Activated CD4-positive, alpha-beta T cell treated with anti-CD3 and anti-CD28 coated beads, Interleukin-2, amount 10 ng/mL, durations not matched to agents 24 days and 14 days (primary cell): ENCODE results near the gene PARP2. TPM values are rescaled to one million over a fixed set of nuclear protein-coding genes. Genes with fewer than 3 reads are reported as not detected.
"Not testable (repeated sequence)": the region's sequence is repeated elsewhere in the genome, so short reads cannot be mapped to it uniquely, and the experiment has no call there.

ENCODE experiments used
- DNase-seq: peaks from one replicate; pipeline ENCODE4 v3.0.0; 2022
- H3K27ac Mint-ChIP-seq: one replicate; pipeline ENCODE4 v1.8.0; 2022; ENCODE audit warnings: mild to moderate bottlenecking, mixed read lengths
- H3K27me3 Mint-ChIP-seq: one replicate; pipeline ENCODE4 v1.8.0; 2022; ENCODE audit warnings: mixed read lengths
- H3K36me3 Mint-ChIP-seq: one replicate; pipeline ENCODE4 v1.8.0; 2022; ENCODE audit warnings: low read depth, mild to moderate bottlenecking, mixed read lengths
- H3K4me1 Mint-ChIP-seq: one replicate; pipeline ENCODE4 v1.8.0; 2021; ENCODE audit warnings: mixed read lengths
- H3K4me3 Mint-ChIP-seq: one replicate; pipeline ENCODE4 v1.8.0; 2022; ENCODE audit warnings: mild to moderate bottlenecking, moderate library complexity, mixed read lengths
- H3K9me3 Mint-ChIP-seq: one replicate; pipeline ENCODE4 v1.8.0; 2021; ENCODE audit warnings: mixed read lengths
- intact Hi-C: fragments of 100-400 bp; cut with micrococcal nuclease; formaldehyde crosslinking; loops from one replicate; pipeline ENCODE4 v1.15.1; 2023
- total RNA-seq: library from RNA; stranded (reverse); gene quantifications from 2 replicates; pipeline ENCODE4 v1.2.3, GENCODE V29; 2022

The PARP2 gene
- total RNA-seq, 1 donor from 2014 or later: 33.1 TPM

- no peaks in the 10 kb centered on the region for H3K9me3 Mint-ChIP-seq
- no peak for DNase-seq
- intact Hi-C loops: loop anchor here (1.0 to 2.0 kb wide), 2 partner anchors 34 to 277 kb away; no protein-coding TSS in a partner anchor
- H3K4me1 Mint-ChIP-seq: peaks cover 43% of the 10 kb centered on the region
- peak overlapping the region; percentile 99 for H3K4me3 Mint-ChIP-seq
- peaks cover 24% of the 10 kb centered on the region for H3K36me3 Mint-ChIP-seq
- peaks cover 1% of the 10 kb centered on the region for H3K27me3 Mint-ChIP-seq
- peak overlapping the region; percentile 94 for H3K27ac Mint-ChIP-seq
Measured at GRCh38 chr14:20332431-20332787, 11.0 kb upstream of the PARP2 start.

DNA sequence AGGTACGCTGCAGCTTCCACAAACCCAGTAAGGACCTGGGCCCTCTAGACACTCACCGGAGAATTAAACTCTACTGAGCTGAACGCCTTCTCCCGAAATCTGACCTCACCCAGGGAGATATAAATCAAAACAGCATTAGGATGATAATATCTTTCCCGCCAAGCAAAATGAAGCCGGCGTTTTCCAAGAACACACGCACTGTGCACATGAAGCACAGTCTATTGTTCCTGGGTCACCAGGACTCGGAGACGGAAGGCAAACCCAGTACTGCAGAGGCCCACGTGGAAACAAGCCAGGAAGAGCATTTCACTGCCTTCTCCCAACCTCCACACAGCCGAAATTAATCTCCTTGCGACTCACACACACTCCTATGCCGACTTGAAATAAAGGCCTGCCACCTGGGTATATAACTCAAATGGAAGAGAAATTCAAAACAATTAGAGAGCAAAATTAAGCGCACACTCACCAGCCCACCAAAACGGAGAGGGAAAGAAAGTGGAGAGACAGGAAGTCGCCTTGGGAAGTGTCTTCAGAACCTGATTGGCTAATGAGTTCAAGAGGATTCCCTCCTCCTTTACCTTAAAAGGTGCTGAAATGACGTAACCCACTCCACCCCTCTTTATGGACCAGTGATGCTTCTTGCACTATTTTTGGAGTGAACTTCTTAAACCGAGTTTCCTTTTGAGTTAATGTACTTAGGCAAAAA is 10.5 kb upstream of the PARP2 start, which contains the start of gene CCNB1IP1:
TSS of gene CCNB1IP1 (minus strand) at position 492 of the 706 bp plus-strand sequence. CDS start 16,756 bp downstream, outside the sequence.
- no peaks in the 10 kb centered on the region for H3K9me3 Mint-ChIP-seq
- H3K36me3 Mint-ChIP-seq: peaks cover 22% of the 10 kb centered on the region
- peaks cover 38% of the 10 kb centered on the region for H3K4me1 Mint-ChIP-seq
- intact Hi-C loops: loop anchor here (1.0 to 2.0 kb wide), 3 partner anchors 10 to 276 kb away; partner anchors contain the start of gene PARP2
- H3K4me3 Mint-ChIP-seq: peak within 1 kb of the TSS; percentile 99
- peak within 1 kb of the TSS; percentile 94 for H3K27ac Mint-ChIP-seq
- peaks cover 5% of the 10 kb centered on the region for H3K27me3 Mint-ChIP-seq
- DNase-seq: peak; percentile 89

DNA sequence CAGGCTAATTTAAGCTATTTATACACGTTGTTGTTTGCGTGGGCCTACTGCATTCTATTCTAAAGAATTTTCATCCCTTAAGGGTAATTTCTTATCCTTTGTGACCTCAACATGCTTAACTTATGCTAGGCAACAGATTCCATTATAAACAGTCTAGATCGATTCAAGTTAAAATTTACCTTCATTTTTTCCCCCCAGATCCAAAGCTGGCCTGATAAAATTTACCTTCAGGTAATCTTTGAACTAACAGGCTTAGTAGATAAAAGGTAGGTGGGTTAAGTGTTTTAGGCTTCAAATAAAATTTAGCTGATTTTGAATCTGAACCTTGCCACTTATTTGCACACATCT is 10.0 kb upstream of the PARP2 start:
- H3K36me3 Mint-ChIP-seq: peaks cover 22% of the 10 kb centered on the region
- no peak for DNase-seq
- H3K4me3 Mint-ChIP-seq: peak overlapping the region; percentile 99
- H3K27ac Mint-ChIP-seq: peak overlapping the region; percentile 94
- H3K4me1 Mint-ChIP-seq: peaks cover 36% of the 10 kb centered on the region
- peaks cover 5% of the 10 kb centered on the region for H3K27me3 Mint-ChIP-seq
- intact Hi-C loops: loop anchor here (1.0 to 2.0 kb wide), 2 partner anchors 10 to 33 kb away; partner anchors contain the start of gene PARP2
- no peaks in the 10 kb centered on the region for H3K9me3 Mint-ChIP-seq

- peaks cover 32% of the 10 kb centered on the region for H3K4me1 Mint-ChIP-seq
- DNase-seq: peak; percentile 37
- H3K36me3 Mint-ChIP-seq: peaks cover 16% of the 10 kb centered on the region
- intact Hi-C loops: no loop called here
- H3K9me3 Mint-ChIP-seq: no peaks in the 10 kb centered on the region
- H3K27ac Mint-ChIP-seq: no peak overlapping the region
- H3K4me3 Mint-ChIP-seq: no peak overlapping the region
- peaks cover 7% of the 10 kb centered on the region for H3K27me3 Mint-ChIP-seq
Measured at GRCh38 chr14:20334017-20334416, 9.4 kb upstream of the PARP2 start.

DNA sequence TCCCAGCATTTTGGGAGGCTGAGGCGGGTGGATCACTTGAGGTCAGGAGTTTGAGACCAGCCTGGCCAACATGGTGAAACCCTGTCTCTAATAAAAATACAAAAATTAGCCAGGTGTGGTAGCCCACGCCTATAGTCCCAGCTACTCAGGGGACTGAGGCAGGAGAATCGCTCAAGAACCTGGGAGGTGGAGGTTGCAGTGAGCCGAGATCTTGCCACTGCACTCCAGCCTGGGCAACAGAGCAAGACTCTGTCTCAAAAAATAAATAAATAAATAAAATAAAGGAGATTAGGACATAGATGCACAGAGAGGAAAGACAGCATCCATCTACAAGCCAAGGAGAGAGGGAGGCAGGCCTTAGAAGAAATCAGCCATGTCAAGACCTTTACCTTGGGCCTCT is 2.4 kb upstream of the PARP2 start:
- peaks cover 18% of the 10 kb centered on the region for H3K4me1 Mint-ChIP-seq
- not testable (repeated sequence) for H3K27me3 Mint-ChIP-seq, H3K27ac Mint-ChIP-seq, DNase-seq, H3K4me3 Mint-ChIP-seq, H3K9me3 Mint-ChIP-seq
- intact Hi-C loops: loop anchor here (5.0 kb wide), 1 partner anchor 761 kb away; the partner anchor contains the start of gene TMEM253
- peaks cover 11% of the 10 kb centered on the region for H3K36me3 Mint-ChIP-seq

GRCh38 chr14:20341646-20342045 is 1.8 kb upstream of the PARP2 start:
- Mint-ChIP-seq H3K4me3 (no peak overlapping the region), H3K27me3 (peaks cover 8% of the 10 kb centered on the region), H3K9me3 (no peaks in the 10 kb centered on the region), H3K27ac (no peak overlapping the region), H3K36me3 (peaks cover 15% of the 10 kb centered on the region), H3K4me1 (peaks cover 18% of the 10 kb centered on the region)
- intact Hi-C loops: loop anchor here (2.0 to 5.0 kb wide), 3 partner anchors 59 to 761 kb away; partner anchors contain the start of genes PNP and TMEM253
- no peak for DNase-seq

DNA sequence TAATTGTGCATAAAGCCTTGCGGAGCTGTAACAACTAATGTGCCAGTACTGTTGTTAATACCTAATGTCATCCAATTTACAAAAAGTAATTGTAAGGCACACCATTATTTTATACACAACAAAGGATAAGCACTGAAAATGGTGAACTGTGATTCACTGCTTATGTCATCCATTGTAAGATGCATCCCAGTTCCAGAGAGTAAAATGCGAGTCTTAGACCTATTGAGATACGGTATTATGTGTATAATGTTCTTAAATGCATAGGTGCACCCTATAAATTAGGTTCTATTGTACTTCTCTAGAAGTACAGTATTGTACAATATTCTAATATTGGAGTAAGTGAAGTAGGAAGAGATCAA is 406 bp downstream of the PARP2 start:
- intact Hi-C loops: loop anchor here (1.0 to 5.0 kb wide), 12 partner anchors 11 to 758 kb away; partner anchors contain the start of genes APEX1, CCNB1IP1, PIP4P1 and PNP
- no peaks in the 10 kb centered on the region for H3K9me3 Mint-ChIP-seq
- peak overlapping the region; percentile 97 for H3K27ac Mint-ChIP-seq
- H3K27me3 Mint-ChIP-seq: peaks cover 2% of the 10 kb centered on the region
- H3K4me3 Mint-ChIP-seq: peak overlapping the region; percentile 99
- H3K36me3 Mint-ChIP-seq: peaks cover 26% of the 10 kb centered on the region
- DNase-seq: no peak
- H3K4me1 Mint-ChIP-seq: peaks cover 18% of the 10 kb centered on the region

DNA sequence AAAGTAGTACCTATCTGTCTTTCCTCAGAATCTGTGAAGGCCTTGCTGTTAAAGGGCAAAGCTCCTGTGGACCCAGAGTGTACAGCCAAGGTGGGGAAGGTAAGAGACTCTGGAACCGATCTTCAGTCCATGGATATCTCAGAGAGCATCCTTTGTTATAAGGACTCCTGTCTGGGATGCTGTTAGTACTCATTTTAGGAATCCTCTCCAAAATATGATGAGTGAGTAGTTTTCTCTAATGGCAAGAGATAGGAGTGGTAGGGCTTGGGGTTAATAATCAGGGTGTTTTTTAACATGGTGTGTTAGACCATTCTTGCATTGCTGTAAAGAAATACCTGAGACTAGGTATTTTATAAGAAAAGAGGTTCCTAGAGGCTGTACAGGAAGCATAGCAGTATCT is 1.9 kb downstream of the PARP2 start:
- intact Hi-C loops: no loop called here
- H3K9me3 Mint-ChIP-seq: no peaks in the 10 kb centered on the region
- H3K4me1 Mint-ChIP-seq: peaks cover 18% of the 10 kb centered on the region
- peaks cover 33% of the 10 kb centered on the region for H3K36me3 Mint-ChIP-seq
- H3K4me3 Mint-ChIP-seq: peak overlapping the region; percentile 28
- peak overlapping the region; percentile 13 for H3K27ac Mint-ChIP-seq
- DNase-seq: no peak
- no peaks in the 10 kb centered on the region for H3K27me3 Mint-ChIP-seq

- H3K36me3 Mint-ChIP-seq: peaks cover 39% of the 10 kb centered on the region
- no peak overlapping the region for H3K27ac Mint-ChIP-seq
- intact Hi-C loops: no loop called here
- H3K27me3 Mint-ChIP-seq: no peaks in the 10 kb centered on the region
- H3K9me3 Mint-ChIP-seq: no peaks in the 10 kb centered on the region
- no peak overlapping the region for H3K4me3 Mint-ChIP-seq
- H3K4me1 Mint-ChIP-seq: peaks cover 18% of the 10 kb centered on the region
- no peak for DNase-seq
Measured at GRCh38 chr14:20346713-20347112, 3.3 kb downstream of the PARP2 start.

GRCh38 chr14:20347747-20348146 is 4.3 kb downstream of the PARP2 start:
- no peaks in the 10 kb centered on the region for H3K9me3 Mint-ChIP-seq
- intact Hi-C loops: no loop called here
- H3K27me3 Mint-ChIP-seq: no peaks in the 10 kb centered on the region
- H3K4me1 Mint-ChIP-seq: peaks cover 18% of the 10 kb centered on the region
- H3K27ac Mint-ChIP-seq: no peak overlapping the region
- DNase-seq: no peak
- H3K36me3 Mint-ChIP-seq: peaks cover 45% of the 10 kb centered on the region
- no peak overlapping the region for H3K4me3 Mint-ChIP-seq

GRCh38 chr14:20350282-20350681 is 6.8 kb downstream of the PARP2 start:
- no peak for DNase-seq
- Mint-ChIP-seq H3K27me3 (no peaks in the 10 kb centered on the region), H3K27ac (no peak overlapping the region), H3K9me3 (no peaks in the 10 kb centered on the region), H3K36me3 (peaks cover 53% of the 10 kb centered on the region), H3K4me3 (no peak overlapping the region), H3K4me1 (peaks cover 4% of the 10 kb centered on the region)
- intact Hi-C loops: no loop called here

- intact Hi-C loops: no loop called here
- no peaks in the 10 kb centered on the region for H3K27me3 Mint-ChIP-seq
- peaks cover 51% of the 10 kb centered on the region for H3K36me3 Mint-ChIP-seq
- no peak overlapping the region for H3K4me3 Mint-ChIP-seq
- no peak overlapping the region for H3K27ac Mint-ChIP-seq
- H3K4me1 Mint-ChIP-seq: no peaks in the 10 kb centered on the region
- H3K9me3 Mint-ChIP-seq: no peaks in the 10 kb centered on the region
- no peak for DNase-seq
Measured at GRCh38 chr14:20350860-20351259, 7.4 kb downstream of the PARP2 start.

DNA sequence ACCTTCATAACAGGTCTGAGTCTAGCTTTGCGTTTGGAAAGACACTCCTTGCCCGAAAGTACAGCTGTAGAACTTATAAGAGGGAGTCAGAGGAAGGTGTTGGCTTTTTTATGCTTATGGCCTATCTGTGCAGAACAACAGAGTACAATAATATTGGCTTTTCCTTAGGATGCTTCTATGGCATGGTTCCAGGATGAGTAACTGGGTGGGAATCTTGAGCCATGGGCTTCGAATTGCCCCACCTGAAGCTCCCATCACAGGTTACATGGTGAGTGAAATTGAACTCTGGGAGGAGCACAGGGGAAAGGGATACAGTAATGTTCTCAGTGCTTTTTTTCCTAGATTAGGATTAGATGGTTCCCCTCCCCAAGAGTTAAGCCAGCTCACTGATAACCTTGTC is 13.0 kb downstream of the PARP2 start:
- no peak for DNase-seq
- H3K4me3 Mint-ChIP-seq: no peak overlapping the region
- intact Hi-C loops: no loop called here
- no peak overlapping the region for H3K27ac Mint-ChIP-seq
- no peaks in the 10 kb centered on the region for H3K9me3 Mint-ChIP-seq
- no peaks in the 10 kb centered on the region for H3K27me3 Mint-ChIP-seq
- peaks cover 2% of the 10 kb centered on the region for H3K4me1 Mint-ChIP-seq
- peaks cover 63% of the 10 kb centered on the region for H3K36me3 Mint-ChIP-seq

- H3K4me1 Mint-ChIP-seq, intact Hi-C loops, H3K9me3 Mint-ChIP-seq, H3K4me3 Mint-ChIP-seq, DNase-seq, H3K27me3 Mint-ChIP-seq: not testable (repeated sequence)
- peak overlapping the region; percentile 61 for H3K27ac Mint-ChIP-seq
- peaks cover 62% of the 10 kb centered on the region for H3K36me3 Mint-ChIP-seq
Measured at GRCh38 chr14:20358474-20358873, 15.0 kb downstream of the PARP2 start.
